Measurements from ENCODE around the gene NFE2L2.
"Not testable (repeated sequence)": the region's sequence is repeated elsewhere in the genome, so short reads cannot be mapped to it uniquely, and the experiment has no call there.

NFE2L2 gene

DNA sequence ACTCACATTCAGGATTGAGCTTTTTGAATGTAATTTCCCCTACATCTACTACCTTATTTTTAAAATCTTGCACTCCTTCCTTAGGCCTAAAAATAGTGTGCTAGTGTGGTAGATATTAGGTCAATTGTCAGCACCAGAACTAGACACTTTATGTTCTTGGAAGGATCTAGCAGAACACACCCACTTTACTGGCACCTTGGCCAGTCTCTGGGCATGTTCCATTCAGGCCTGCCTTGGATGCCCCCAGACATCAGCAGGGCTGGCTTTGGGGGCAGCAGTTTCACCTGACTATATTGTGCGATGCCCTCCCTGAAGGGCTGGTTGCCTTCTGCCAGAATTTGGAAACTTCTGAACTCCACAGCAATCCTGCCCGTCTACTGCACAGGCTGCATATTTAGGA, 15.3 kb upstream of the NFE2L2 start:
- no peak for DNase-seq

DNA sequence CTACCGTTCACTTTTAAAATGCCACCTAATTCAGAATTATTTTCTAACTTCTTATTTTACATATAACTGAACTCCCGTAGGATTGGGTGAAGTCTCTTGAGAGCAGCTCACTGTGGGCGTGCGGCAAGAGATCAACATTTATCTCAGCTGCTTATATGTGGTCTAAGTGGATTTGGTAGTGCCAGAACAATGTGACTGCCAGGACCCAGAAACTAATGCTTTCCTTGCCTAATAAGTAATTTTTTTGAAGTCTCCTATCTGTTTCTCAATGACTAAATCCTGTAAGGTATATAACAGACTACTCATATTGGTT, 11.2 kb upstream of the NFE2L2 start:
- DNase-seq = no peak

- DNase-seq = no peak
Measured at GRCh38 chr2:177275040-177275742, 10.7 kb upstream of the NFE2L2 start.

- DNase-seq = no peak
Measured at GRCh38 chr2:177273408-177273807, 8.9 kb upstream of the NFE2L2 start.

DNA sequence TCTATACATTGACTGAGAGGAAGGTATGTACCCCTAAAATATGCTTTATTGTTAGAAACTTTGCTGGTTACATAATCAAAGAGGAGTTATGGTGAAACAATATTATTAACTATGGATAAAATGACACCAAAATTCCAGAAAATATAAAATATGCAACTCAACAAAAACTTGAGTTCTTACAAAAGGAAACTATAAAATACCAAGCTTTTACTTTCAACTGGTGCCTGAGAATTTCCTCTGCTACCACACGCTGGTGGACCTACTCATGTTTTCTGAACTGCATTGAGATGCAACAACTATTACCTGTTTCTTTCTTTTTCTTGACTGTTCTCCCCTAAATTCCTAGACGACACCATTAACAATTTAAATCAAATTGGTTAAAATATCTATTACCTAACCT, 8.2 kb upstream of the NFE2L2 start:
- DNase-seq = no peak

DNA sequence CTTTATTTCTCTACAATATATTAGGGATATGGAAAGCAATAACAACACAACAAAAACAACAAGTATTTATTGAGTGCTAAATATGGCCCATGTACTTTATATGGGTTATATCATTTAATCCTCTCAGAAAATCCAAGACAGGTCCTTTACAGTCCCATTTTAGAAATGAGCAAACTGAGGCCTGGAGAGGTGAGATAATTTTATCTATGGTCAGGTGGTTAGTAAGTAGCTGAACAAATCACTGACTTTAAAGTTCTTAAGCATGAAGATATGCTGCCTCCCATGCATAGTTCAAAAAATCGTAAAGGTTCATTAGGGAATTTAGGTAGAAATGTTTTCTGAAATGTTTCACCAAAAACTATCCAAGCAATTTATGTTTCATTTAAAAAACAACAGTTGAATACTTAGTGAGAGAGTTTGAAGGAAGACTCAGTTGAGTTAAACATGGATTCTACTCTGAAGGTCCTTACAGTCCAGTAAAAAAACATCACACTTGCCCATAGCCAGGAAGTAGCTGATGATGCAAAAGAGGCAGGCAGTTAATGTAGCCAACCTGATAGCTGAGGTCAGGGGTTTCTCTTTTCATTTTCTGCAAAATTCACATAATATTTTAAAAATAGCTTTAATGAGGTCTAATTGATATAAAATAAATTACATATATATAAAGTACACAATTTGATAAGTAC, 7.6 kb upstream of the NFE2L2 start:
- DNase-seq = no peak

- DNase-seq = no peak
Measured at GRCh38 chr2:177270531-177270930, 6.0 kb upstream of the NFE2L2 start.

- no peak for DNase-seq
Measured at GRCh38 chr2:177268901-177269300, 4.4 kb upstream of the NFE2L2 start.

DNA sequence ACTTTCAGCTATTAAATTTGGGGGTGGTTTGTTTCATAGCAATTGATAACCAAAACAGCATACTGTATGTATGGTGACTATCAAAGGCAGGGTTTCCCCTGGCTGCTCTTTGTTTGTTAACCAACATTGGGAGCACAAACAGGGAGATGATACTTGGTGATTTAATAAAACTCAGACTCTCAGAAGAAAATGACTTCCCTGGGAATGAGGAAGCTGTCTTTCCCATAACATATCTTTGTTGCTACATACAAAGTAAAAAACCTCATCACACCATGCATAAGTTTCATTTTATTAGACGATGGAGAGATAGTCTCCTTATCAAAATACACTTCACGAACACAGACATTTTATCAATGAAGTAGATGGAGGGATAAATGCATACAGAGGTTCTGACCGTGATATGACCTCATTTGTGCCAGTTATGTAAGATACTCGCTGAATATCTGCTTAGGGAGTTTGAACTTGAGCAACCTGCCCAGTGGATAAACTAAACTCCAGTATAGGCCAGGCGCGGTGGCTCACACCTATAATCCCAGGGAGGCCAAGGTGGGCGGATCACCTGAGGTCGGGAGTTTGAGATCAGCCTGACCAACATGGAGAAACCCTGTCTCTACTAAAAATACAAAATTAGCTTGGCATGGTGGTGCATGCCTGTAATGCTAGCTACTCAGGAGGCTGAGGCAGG, 3.8 kb upstream of the NFE2L2 start:
- DNase-seq = no peak

- DNase-seq = not testable (repeated sequence)
Measured at GRCh38 chr2:177266955-177267354, 2.4 kb upstream of the NFE2L2 start.

DNA sequence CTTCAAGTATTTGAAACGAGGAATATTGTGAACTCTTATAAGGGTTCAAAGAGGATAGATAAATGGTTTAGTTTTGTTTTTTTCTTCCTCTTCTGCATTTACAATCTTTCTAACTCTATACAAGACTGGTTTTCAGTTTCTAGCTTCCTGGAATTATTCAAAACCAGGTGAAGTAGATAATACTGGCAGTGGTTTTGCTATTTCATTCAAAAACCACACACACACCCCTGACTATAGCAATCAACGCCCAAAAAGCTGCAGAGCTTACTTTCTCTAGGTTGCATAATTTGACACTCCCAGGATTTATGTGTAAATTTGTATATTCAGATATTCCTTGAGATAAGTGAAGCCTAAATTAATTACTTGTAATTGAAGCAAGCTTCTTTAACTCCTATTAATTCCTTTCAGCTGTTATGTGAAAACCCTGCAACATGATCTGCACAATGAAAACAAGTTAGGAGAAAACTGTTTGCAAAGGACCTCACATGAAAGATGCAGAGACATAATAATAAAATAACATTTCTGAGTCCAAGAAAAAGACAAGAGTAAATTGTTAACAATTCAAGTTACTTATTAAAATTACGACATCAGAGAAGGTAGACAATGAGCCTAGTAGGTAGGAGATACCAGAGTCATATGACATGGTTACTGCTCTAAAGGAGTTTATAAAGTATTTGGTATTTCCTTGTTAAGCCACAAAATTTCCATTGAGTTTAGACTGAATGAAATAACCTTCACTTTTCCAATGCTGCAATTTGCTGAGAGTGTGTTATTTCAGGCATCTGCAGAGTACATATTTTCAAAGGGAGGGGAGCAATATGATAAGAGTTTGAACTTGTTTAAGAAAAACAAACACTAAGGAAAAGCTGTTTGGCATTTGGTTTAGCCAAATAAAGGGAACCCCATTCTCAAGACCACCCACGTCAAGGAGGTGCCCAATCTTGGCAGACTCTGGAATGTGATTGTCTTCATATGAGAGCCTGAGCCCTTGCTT, 1.6 kb upstream of the NFE2L2 start:
- no peak for DNase-seq

DNA sequence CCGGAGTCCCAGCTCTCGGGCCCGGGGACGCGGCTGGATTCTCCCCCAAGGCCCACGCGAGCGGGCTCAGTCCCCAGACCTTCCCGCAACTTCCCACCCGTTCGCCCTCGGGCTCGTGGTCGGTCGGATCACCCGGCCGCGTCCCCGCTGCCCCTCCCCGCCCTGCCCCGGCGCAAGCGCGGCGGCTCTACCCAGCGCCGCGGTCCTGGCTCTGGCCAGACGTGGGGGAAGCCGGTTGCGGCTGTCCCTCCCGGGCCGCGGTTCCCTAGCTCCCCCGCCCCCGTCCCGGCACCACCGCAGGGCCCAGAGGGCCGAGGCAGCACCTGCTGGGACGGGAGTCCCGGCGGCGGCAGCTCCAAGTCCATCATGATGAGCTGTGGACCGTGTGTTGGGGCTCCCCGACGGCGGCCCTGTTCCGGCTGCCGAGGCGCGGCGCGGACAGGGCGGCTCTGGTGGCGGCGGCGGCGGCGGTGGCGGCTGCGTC, 276 bp downstream of the NFE2L2 start:
- DNase-seq = no peak

GRCh38 chr2:177263451-177264208, 897 bp downstream of the NFE2L2 start:
- peak; percentile 68 to 82 for DNase-seq

DNA sequence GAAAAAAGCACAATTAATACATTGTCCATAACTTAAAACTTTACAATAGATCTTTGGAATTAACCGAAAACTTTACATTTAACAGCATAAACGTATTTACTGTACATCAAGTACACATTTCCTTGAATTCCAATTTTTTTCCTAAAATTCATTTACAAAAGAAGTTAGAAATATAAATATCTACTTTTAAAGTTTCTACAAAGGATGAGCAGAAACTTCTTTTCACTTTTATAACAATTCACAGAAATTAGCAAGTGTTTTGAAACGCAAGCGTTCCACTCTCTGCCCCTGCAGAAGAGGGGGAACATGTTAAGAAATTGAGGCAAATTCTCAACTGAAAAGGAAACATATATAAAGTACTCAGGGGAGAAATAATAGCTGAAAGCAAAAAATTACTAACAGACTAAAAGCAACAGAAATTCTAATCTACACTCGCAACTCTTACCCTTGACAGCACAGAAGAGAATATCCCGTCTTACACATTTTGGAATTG, 1.5 kb downstream of the NFE2L2 start:
- no peak for DNase-seq

GRCh38 chr2:177262092-177262491, 2.4 kb downstream of the NFE2L2 start:
- DNase-seq = peak in 1 of 2 experiments; percentile 22

DNA sequence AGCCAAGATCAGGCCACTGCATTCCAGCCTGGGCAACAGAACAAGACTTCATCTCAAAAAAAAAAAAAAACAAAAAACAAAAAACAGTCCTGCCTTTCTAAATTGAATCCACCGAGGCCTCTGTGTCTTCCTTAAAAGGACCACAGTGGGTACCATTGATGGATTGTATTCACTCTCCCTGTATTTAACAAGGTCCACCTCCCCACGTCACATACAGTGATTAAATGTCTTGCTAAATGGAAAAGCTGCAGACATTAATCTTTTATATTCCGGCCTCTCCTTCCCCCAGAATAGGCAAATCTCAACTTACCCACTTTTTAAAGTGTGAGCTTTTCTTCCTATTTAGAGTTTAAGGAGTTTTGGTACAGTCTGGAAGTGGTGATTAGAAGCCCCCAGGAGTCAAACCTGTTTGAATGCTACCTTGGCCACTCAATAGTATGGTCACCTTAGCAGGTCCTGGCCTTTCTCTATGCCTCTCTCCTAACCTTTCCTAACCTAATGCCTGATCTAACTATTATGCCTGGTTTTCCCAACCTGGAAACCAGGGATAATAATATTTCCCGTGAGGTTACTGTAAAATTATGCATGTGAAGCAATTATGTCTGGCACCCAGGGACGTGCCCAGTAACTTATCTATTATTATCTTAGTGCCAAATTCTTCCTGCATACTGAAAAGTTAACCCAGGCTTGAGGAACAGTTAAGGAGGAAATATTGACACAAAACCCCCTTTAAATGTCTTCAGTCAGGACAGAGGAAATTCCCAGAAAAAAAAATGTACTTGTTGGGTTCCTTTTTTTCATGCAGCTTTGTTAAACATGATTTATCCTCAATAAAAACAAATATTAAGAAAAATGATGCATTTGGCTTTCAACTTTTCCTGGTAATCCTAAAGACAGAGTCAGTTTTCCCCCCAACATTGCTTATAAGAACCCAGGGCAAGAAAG, 3.1 kb downstream of the NFE2L2 start:
- DNase-seq = no peak

- no peak for DNase-seq
Measured at GRCh38 chr2:177260379-177260778, 4.1 kb downstream of the NFE2L2 start.

- DNase-seq = no peak
Measured at GRCh38 chr2:177258059-177258458, 6.5 kb downstream of the NFE2L2 start.

GRCh38 chr2:177257471-177257870, 7.1 kb downstream of the NFE2L2 start:
- no peak for DNase-seq

DNA sequence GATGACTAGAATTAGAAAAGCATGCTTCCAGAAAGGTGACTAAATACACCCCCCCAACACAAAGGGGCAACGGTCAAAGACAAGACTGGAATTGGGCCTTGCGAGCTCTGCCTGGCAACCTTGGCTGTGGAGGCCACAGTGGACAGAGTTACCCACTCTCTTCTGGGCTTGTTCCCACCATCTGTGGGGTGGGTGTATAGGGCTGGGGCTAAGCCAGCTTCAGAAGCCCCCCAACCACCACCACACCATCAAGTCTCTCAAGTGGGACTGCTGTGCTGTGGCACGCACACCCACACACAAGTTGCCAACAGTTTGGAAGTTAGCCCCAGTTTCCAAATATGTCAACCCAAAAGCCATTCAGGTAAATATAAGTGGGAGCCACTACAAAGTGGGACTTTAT, 7.8 kb downstream of the NFE2L2 start:
- DNase-seq = no peak

DNA sequence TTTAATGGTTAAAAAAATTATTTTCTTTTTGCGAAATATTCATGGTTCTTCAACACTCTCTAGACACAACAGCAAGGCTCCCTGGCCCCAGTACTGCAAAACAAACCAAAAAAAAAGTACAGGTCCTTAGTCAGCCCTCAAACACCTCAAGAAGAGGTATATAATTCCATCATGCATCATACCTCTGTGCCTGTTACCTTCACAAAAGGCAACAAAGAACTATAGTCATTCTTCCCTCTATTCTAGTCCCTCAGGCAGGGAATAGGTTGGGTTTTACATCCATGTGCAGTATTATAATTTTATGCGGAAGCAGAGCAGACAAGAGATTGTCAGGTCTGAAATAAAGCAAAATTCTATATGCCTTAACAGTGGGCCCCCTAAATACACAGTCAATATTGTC, 8.5 kb downstream of the NFE2L2 start:
- DNase-seq = no peak
